GM21717 (cell line): ENCODE results near the gene DPYSL3.
"Not testable (repeated sequence)": the region's sequence is repeated elsewhere in the genome, so short reads cannot be mapped to it uniquely, and the experiment has no call there.

Source experiments
- ATAC-seq: cut with Tn5 transposase; IDR thresholded peaks from one replicate; pipeline ENCODE4 v1.9.1; 2021; ENCODE audit warnings: mild to moderate bottlenecking, moderate library complexity; ENCODE audit not compliant: unreplicated experiment

The DPYSL3 gene

GRCh38 chr5:147509710-147510651, at the start of gene DPYSL3:
Gene DPYSL3 (minus strand): TSS chr5:147510068. CDS start chr5:147509858, 210 bp downstream.
- no peak for ATAC-seq

DNA sequence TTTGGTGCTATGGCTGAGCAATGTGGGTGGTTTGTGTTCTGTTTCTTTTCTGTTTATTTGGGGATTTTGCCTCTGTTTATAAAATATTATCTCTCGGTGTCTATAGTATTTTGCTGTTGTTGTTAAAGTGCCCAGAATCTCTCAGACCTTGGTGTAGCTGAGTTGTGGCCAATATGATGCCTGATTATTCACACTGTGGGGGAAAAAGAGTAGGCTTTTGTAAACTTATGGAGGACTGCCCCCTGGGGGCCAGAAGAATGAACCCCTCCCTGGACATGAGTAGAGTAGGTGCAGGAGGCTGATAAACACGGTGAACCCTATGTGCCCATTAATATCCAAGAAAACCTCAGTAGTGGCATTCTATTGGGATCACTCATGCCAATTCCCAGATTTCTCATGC, 49.0 kb upstream of the DPYSL3 start:
- no peak for ATAC-seq

DNA sequence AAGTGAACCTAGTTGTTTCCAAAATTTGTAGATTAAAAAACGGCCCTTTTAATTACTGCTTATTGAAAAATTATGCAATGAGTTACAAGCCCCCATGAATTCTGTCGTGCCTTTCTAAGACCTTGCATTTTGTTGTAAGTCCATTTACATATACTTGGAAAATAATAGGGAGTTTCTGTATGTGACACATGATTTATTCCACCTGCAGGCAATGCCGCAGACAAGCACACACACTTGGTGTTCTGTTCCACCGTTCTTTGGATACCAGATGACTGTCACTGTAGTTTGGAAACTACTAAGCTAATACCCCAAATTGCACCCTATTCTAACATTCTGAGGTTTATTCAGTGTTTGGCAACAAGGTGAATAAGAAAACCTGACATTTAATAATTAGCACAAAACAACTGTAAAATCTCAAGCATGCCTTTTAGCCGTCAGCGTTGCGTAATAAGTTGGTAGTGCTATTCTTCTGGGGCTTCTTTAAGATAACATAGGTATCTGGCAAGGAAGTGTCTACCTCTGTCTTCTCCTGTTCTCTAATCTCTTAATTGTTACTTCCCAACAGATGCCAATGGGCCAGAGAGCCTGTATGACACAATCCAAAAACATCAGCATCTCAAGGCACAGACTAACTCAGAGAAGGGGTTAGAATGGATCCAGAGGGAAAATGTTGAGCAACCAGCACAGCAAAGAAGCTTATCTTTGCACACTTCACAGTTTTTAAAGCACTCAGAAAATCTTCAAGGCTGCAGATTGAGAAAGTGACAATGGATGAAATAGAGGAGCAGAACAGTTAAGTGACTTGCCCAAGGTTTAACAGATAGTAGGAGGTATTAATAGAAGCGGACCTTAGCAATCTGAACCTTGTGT, 48.2 kb upstream of the DPYSL3 start:
- no peak for ATAC-seq

DNA sequence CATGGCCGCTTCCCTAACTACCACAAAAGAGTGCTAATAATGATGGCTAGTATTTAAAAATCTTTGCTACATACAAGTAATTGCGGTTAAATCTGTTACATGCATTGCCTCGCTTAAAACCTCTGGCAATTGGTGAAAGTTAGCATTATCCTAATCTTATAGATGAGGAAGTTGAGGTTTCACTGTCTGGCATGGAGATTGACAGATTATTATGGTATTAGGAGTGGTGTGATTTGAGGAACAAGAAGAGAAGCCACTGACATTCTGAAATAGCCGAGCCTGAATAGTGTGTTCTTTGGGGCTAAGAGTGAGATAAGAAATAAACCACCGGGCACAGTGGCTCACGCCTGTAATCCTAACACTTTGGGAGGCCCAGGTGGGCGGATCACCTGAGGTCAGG, 45.3 kb upstream of the DPYSL3 start:
- no peak for ATAC-seq

DNA sequence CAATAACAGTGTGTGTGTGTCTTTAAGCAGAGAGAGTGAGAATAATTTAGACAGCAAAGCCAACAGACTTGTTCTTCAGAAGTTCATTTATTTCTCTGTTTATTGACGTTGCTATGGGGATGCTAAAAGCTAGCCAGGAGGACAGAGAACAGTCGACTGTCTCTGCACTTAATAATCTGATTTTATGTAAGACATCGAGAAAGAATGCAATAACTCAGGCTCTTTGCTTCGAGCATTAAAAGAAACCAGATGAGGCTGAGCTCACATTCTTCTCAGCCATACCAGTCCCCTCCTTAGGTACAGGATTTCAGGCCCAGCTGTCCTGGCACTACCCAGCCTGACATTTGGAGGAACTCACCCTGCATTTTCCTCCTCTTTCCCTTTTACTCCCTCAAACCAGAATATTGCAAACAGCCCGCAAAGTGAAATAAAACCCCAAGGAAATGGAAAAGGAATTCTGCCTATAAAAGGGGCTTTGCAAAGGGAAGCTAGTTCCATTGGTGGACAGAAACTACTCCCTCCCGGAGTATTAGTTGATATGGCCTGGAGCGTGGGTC, 44.5 kb upstream of the DPYSL3 start:
- ATAC-seq: no peak

- not testable (repeated sequence) for ATAC-seq
These were observed 43.9 kb upstream of the DPYSL3 start for GRCh38 chr5:147553817-147554216.

DNA sequence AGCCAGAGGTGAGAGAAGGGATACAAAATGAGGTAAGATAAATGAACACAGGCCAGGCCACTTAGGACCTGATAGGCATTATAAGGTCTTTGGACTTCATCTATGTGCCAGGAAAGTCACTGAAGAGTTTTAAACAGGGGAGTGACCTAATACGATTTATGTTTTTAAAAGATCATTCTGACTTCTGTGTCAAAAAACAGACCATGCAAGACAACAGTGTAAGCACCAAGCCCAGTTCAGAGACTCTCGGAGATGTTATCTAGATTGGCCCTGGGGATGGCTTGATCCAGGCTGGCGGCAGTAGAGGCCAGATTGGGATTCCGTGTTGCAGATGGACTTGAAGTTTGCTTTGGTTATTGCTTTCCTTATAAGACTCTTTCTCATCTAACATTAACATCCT, 43.0 kb upstream of the DPYSL3 start:
- ATAC-seq: no peak

- no peak for ATAC-seq
These were observed 41.8 kb upstream of the DPYSL3 start for GRCh38 chr5:147551677-147552076.

GRCh38 chr5:147547730-147548129, 37.9 kb upstream of the DPYSL3 start:
- ATAC-seq: no peak

- no peak for ATAC-seq
These were observed 34.7 kb upstream of the DPYSL3 start for GRCh38 chr5:147544556-147544955.

GRCh38 chr5:147539053-147539452, 29.2 kb upstream of the DPYSL3 start:
- ATAC-seq: no peak

- no peak for ATAC-seq
These were observed 28.4 kb upstream of the DPYSL3 start for GRCh38 chr5:147538236-147538635.

DNA sequence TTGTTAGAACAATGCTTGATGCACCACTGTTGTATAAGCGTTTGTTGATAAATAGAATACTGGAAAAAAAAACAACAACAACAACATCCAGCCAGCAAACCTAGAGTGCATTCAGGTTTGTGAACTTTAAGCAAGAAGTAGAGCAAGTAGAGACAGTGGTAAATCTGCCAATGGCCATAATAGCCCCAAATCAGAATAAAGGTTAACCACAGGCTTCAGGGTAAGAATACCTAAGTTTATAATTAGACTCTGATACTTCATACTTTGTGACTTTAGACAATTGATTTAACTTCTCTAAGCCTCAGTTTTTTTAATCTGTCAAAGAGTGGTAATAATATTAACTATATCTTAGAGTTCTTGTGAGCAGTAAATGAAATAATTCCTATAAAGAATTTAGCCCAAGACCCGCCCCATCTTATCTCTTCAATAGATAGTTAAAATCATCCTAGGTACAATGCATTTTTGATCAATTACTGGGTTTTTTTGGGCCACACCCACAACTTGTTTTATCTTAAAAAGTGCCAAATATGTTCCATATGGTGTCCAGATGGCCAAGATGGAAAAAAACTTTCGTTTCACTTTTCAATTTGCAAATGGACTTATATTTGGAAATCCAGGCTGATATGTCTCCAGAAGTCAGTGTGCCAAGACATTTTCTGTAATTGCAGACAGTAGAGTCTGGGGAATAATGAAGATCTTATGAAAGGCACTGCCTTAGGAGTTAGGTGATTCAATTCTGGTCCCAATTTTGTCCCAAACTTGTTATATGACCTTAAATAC, 24.5 kb upstream of the DPYSL3 start:
- no peak for ATAC-seq

- ATAC-seq: no peak
These were observed 22.3 kb upstream of the DPYSL3 start for GRCh38 chr5:147532156-147532555.

- ATAC-seq: no peak
These were observed 20.9 kb upstream of the DPYSL3 start for GRCh38 chr5:147530530-147531389.

- no peak for ATAC-seq
These were observed 13.2 kb upstream of the DPYSL3 start for GRCh38 chr5:147523069-147523468.

- no peak for ATAC-seq
These were observed 12.6 kb upstream of the DPYSL3 start for GRCh38 chr5:147522435-147522834.

DNA sequence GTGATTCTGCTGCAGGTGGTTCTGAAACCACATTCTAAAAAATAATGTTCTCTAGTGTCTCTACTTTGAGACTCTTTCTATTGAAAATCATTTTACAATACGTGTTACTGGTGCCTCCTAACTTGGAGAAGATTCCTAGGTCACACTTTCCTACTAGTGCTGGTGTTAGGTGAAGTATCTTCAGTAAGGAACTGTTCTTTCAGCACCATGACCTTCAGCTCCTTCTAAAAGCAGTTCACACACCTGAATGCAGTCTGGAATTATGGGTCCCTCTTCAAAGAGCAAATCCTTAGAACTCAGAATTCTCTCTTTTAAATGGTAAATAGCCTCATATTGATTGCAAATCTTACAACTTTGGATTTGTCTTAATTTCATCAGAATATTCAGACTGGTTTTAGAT, 10.6 kb upstream of the DPYSL3 start:
- ATAC-seq: no peak

DNA sequence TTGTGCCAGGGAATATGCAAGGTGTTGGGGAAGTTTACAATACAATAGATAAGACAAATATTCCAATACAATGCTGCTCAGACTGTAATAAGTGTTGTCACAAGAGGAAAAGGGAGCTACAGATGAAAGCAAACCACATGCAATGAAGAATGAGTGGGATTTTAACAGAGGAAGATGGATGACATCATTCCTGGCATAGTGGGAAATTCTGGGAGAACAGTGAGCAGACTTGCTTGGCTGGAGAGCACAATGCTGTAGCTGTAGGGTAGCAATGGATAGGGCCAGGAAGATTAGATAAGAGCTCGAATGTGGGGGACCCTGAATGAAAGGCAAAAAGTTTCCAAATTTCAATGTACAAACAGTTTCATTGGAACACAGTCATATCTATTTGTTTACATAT, 9.5 kb upstream of the DPYSL3 start:
- no peak for ATAC-seq

DNA sequence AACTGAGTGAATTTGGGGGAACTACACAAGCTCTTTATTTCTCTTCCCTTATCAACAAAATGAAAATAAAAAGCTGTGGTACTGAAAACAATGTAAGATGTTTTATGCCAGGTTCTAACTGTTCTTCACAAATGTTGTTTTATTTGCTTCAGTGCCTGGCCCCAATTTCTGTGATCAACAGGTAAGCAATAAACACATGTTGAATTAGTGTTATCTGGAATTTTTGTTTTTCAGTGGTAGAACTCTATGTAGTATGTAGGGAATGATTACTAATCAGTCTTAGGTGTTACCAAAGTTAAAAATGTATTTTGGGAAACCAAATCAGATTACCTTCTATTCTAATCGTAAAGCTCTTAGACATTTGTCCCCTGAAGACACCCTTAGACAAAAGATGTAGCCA, 7.5 kb upstream of the DPYSL3 start:
- ATAC-seq: no peak
